Esophagus (tissue), 2 donors: ENCODE measurements around the gene COX20. TPM values are rescaled to one million over a fixed set of nuclear protein-coding genes. Genes with fewer than 3 reads are reported as not detected.
"Not testable (repeated sequence)": the region's sequence is repeated elsewhere in the genome, so short reads cannot be mapped to it uniquely, and the experiment has no call there.

Experiments
- H3K27ac ChIP-seq, 2 donors: one replicate each; pipeline ENCODE4 v1.5.1; 2013; ENCODE audit warnings: low read depth in 2 of 2, mild to moderate bottlenecking in 2 of 2, inconsistent platforms in 1 of 2, low read length in 1 of 2, moderate library complexity in 1 of 2
- H3K27me3 ChIP-seq, 2 donors: one replicate each; pipeline ENCODE4 v1.6.1; 2013; ENCODE audit warnings: low read length in 2 of 2, control low read depth in 1 of 2, mild to moderate bottlenecking in 1 of 2; ENCODE audit not compliant: insufficient read depth in 2 of 2, control insufficient read depth in 1 of 2
- H3K36me3 ChIP-seq, 2 donors: one replicate each; pipeline ENCODE4 v1.6.1; 2013; ENCODE audit warnings: low read length in 1 of 2; ENCODE audit not compliant: control insufficient read depth in 2 of 2, insufficient read depth in 2 of 2
- H3K4me1 ChIP-seq, 2 donors: one replicate each; pipeline ENCODE4 v1.6.1; 2013; ENCODE audit warnings: low read length in 1 of 2; ENCODE audit not compliant: control insufficient read depth in 2 of 2, insufficient read depth in 2 of 2
- H3K4me3 ChIP-seq, 2 donors: one replicate each; pipeline ENCODE4 v1.5.1; 2013; ENCODE audit warnings: low read length in 2 of 2, mild to moderate bottlenecking in 2 of 2, low read depth in 1 of 2, moderate library complexity in 1 of 2
- H3K9me3 ChIP-seq, 2 donors: one replicate each; pipeline ENCODE4 v1.6.1; 2013; ENCODE audit warnings: mild to moderate bottlenecking in 2 of 2, low read depth in 1 of 2, low read length in 1 of 2, moderate library complexity in 1 of 2; ENCODE audit not compliant: control insufficient read depth in 2 of 2, insufficient read depth in 1 of 2
- WGBS, 2 donors: extraction: QIAGEN DNeasy Blood & Tissue Kit; methylation state at CpG; one replicate each; pipeline ENCODE4 v1.1.7; 2013; 5-methylcytosine and 5-hydroxymethylcytosine counted together
- polyA plus RNA-seq, 2 donors: library from polyadenylated mRNA; stranded (reverse); fragments of 200-250 nt; gene quantifications; one replicate each; pipeline ENCODE4 v1.2.3, GENCODE V29; 2013
- donor health status: healthy with polysubstance abuse.
- donor health status: Bipolar disorder and iron deficiency.

COX20 gene, protein sequence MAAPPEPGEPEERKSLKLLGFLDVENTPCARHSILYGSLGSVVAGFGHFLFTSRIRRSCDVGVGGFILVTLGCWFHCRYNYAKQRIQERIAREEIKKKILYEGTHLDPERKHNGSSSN
- 10 to 100 TPM; 35.8 to 59.8 TPM for polyA plus RNA-seq

DNA sequence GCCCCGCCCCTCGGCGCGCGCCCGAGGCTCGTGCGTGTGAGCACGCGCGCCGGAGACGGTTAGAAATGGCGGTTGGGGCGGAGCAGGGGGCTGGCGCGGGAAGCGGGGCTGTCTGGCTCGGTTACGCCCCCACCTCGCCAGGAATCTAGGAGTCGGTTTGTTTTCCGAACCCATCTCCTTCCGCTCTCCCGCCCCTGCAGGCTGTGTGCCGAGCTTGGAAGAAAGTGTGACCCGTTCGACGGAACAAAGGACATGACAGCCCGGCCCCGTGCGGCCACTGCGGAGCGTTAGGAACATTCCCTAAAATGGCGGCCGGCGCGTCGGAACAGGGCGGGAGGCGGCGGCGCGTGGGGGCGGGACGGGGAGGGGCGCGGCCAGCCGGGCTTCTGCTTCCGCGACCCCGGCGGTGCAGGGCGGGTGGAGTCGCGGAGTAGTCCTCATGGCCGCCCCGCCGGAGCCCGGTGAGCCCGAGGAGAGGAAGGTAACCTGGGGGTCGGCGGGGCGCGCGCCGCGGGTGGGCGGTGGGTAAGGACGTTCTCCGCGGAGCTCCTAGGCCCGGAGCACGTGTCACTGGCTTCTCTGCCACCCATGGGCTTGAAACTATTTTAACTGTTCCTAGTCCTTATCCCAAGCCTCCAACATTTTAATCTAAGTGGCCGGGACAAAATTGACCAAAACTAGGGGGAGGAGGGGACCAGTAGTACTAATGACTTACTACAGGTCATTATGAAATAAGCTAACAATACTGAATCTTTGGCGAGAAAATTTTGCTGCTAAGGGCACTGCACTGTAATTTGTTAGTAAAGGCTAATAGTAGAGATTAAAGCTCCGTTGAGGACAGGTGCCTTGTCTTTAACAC is at the start of gene COX20:
Gene COX20 (plus strand): TSS at position 383 of the 859 bp plus-strand sequence. CDS start 57 bp downstream, at position 440.
- H3K36me3 ChIP-seq: no peaks in the 10 kb centered on the region
- WGBS, 2 donors: 0 to 1% methylated on average over 77 of the region's 77 CpGs
- H3K27me3 ChIP-seq: no peaks in the 10 kb centered on the region
- H3K4me3 ChIP-seq: peak within 1 kb of the TSS; percentile 80 to 83
- peak within 1 kb of the TSS; percentile 99 for H3K27ac ChIP-seq
- H3K4me1 ChIP-seq: no peaks in the 10 kb centered on the region
- no peaks in the 10 kb centered on the region for H3K9me3 ChIP-seq

DNA sequence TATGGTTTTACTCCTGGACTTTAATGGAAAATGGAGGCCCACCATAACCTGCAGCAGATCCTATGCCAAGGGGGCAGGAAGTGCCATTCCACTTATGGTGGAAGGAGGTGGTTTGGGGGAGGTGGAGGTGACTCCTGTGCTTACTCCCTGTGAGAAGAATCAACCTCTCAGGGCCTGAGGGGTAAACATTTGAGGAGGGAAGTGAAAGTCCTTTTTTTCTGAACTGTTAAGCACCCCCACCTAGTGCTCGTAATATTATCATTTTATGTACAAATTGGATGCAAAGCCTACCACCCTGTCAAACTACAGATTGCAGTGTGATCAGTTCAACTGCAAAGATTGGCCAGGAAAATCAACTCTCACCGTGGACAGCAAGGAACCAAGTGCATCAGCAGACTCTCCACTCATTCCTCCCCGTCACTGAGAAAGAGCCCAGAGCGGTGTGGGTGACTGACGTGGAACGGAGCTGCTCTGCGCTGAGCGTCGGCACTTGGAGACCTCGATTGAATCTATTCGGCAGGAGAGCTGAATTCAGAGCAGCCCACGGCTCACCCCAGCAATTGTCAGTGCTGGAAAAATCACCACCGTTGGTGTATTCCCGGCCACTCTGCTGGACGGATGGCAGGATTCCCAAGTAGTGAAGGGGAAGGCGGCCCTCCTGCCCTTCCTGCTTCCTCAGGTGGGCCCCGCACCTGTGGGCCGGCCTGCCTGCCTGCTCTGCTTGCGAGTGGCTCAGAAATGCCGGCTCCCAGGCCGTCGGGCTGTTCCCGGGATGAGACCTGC is 46.8 kb upstream of the COX20 start:
- Histone ChIP-seq H3K27me3 (no peaks in the 10 kb centered on the region), H3K27ac (no peak overlapping the region), H3K4me1 (no peaks in the 10 kb centered on the region), H3K4me3 (no peak overlapping the region), H3K9me3 (no peaks in the 10 kb centered on the region), H3K36me3 (no peaks in the 10 kb centered on the region)
- whole genome bisulfite sequencing, 2 donors: 74 to 80% methylated on average over 23 of the region's 23 CpGs

DNA sequence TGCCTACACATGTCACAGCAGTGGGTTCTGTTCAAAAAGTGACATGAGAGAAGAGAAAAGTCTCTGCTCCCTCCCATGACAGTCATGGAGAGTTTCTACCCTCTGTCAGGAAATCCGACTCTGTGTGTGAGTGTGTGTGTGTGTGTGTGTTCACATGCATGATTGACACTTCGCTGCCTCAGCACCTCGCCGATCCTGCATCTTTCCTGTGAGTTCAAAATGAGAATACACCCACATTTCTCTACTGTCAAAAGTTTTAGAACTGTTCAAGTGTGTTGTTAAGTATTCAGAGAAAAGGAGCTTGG is 46.2 kb upstream of the COX20 start:
- Histone ChIP-seq H3K4me1 (no peaks in the 10 kb centered on the region), H3K27ac (no peak overlapping the region), H3K36me3 (no peaks in the 10 kb centered on the region), H3K27me3 (no peaks in the 10 kb centered on the region), H3K9me3 (peaks cover 0 to 4% of the 10 kb centered on the region in 2 donors), H3K4me3 (no peak overlapping the region)
- 59 to 67% methylated on average over 4 of the region's 4 CpGs for WGBS, 2 donors

GRCh38 chr1:244789731-244790130 is 45.7 kb upstream of the COX20 start:
- Histone ChIP-seq H3K4me3 (no peak overlapping the region), H3K27ac (no peak overlapping the region), H3K9me3 (peaks cover 0 to 4% of the 10 kb centered on the region in 2 donors), H3K4me1 (no peaks in the 10 kb centered on the region), H3K36me3 (no peaks in the 10 kb centered on the region), H3K27me3 (no peaks in the 10 kb centered on the region)
- WGBS, 2 donors: 70 to 75% methylated on average over 4 of the region's 4 CpGs

- Histone ChIP-seq H3K27me3 (no peaks in the 10 kb centered on the region), H3K27ac (no peak overlapping the region), H3K4me1 (no peaks in the 10 kb centered on the region), H3K36me3 (no peaks in the 10 kb centered on the region), H3K4me3 (no peak overlapping the region), H3K9me3 (peaks cover 0 to 4% of the 10 kb centered on the region in 2 donors)
- WGBS, 2 donors: 98 to 99% methylated on average over 3 of the region's 3 CpGs
Observed at GRCh38 chr1:244791061-244791460, 44.4 kb upstream of the COX20 start.

DNA sequence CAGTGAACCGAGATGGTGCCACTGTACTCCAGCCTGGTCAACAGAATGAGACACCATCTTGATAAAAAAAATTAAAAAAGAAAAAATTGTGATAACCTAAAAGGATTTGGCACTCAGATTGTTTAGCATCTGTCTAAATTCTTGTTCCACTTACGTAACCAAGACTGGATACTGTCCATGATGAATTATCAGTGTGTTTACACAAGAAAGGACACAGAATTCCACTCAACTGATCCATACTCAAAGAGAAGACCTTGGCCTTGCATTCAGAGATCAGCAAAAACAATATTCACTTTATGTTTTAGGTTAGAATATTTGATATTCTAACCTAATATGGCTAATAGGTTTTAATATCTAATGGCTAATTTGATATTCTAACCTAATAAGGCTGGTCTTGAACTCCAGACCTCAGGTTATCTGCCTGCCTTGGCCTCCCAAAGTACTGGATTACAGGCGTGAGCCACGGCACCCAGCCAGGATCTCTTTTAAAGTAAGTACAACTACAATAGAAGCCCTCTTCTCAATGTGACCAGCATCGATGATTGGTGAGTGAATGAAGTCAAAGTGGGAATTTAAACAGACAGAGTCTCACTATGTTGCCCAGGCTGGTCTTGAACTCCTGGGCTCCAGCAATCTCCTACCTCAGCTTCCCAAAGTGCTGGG is 43.1 kb upstream of the COX20 start:
- H3K27me3 ChIP-seq: no peaks in the 10 kb centered on the region
- no peak overlapping the region for H3K27ac ChIP-seq
- H3K4me3 ChIP-seq: no peak overlapping the region
- H3K4me1 ChIP-seq: no peaks in the 10 kb centered on the region
- no peaks in the 10 kb centered on the region for H3K36me3 ChIP-seq
- peaks cover 0 to 4% of the 10 kb centered on the region in 2 donors for H3K9me3 ChIP-seq
- WGBS, 2 donors: 77 to 81% methylated on average over 5 of the region's 5 CpGs

- 91% methylated on average over 9 of the region's 9 CpGs for WGBS, 2 donors
- Histone ChIP-seq H3K9me3 (peaks cover 0 to 4% of the 10 kb centered on the region in 2 donors), H3K27me3 (no peaks in the 10 kb centered on the region), H3K4me3 (no peak overlapping the region), H3K4me1 (no peaks in the 10 kb centered on the region), H3K27ac (no peak overlapping the region), H3K36me3 (no peaks in the 10 kb centered on the region)
Observed at GRCh38 chr1:244794071-244794470, 41.4 kb upstream of the COX20 start.

GRCh38 chr1:244794516-244794915 is 40.9 kb upstream of the COX20 start:
- not testable (repeated sequence) for H3K4me3 ChIP-seq, H3K36me3 ChIP-seq, H3K9me3 ChIP-seq, H3K4me1 ChIP-seq, H3K27ac ChIP-seq, H3K27me3 ChIP-seq
- 70 to 74% methylated on average over 6 of the region's 6 CpGs for WGBS, 2 donors

GRCh38 chr1:244796719-244797406 is 38.6 kb upstream of the COX20 start:
- Histone ChIP-seq H3K27ac (no peak overlapping the region), H3K36me3 (no peaks in the 10 kb centered on the region), H3K4me1 (no peaks in the 10 kb centered on the region), H3K27me3 (no peaks in the 10 kb centered on the region), H3K4me3 (no peak overlapping the region), H3K9me3 (peaks cover 0 to 4% of the 10 kb centered on the region in 2 donors)
- 45 to 47% methylated on average over 10 of the region's 10 CpGs for WGBS, 2 donors
